ENCODE measurements around the gene BAAT. TPM values are rescaled to one million over a fixed set of nuclear protein-coding genes. Genes with fewer than 3 reads are reported as not detected.

BAAT gene
- total and polyA plus RNA-seq, 9 of the 15 experiments (the other 6 are each of a cell fraction or from before 2014, with no cell fraction given), result 0.17 to 0.76 (median 0.32) TPM

GRCh38 chr9:101369286-101369685 is 15.5 kb downstream of the BAAT start:
- intact Hi-C loops (cut with micrococcal nuclease), result no loop called here
- no peak for DNase-seq (ENCODE audit: extremely low read depth in 1 of 4, low spot score in 3 of 4)
- no peak for FAIRE-seq
- CTCF ChIA-PET (ENCODE audit: low intra/inter-chr PET ratio), result no interaction called here
- Histone ChIP-seq H4K20me1 (replicated peaks; ENCODE audit: control insufficient read depth, insufficient read depth, low read length) (no peaks in the 10 kb centered on the region), H3K27me3 (ENCODE audit: control insufficient read depth in 2 of 2, insufficient read depth in 2 of 2, low read length in 2 of 2) (no peaks in the 10 kb centered on the region), H3K79me2 (ENCODE audit: control insufficient read depth, insufficient read depth, low read length) (no peaks in the 10 kb centered on the region), H3K4me1 (replicated peaks in 1 of 2; ENCODE audit: control insufficient read depth in 2 of 2, insufficient read depth in 2 of 2, low read length in 2 of 2) (peaks cover 16 to 46% of the 10 kb centered on the region in 2 experiments), H2AFZ (ENCODE audit: low read depth, low read length) (peak overlapping the region; percentile 60), H3K9ac (ENCODE audit: insufficient read depth in 1 of 2, low read depth in 2 of 2, low read length in 2 of 2) (no peak overlapping the region; a peak in 1 of 4 replicates), H3K27ac (ENCODE audit: extremely low read depth, low read depth, low read length) (peak overlapping the region; percentile 9; the same call in 1 of the 3 replicates), H3K4me3 (no peak overlapping the region), H3K9me3 (replicated peaks; ENCODE audit: control insufficient read depth, insufficient read depth, low read depth, low read length) (no peaks in the 10 kb centered on the region), H3K4me2 (ENCODE audit: insufficient read depth, low read length) (no peak overlapping the region), H3K9me1 (ENCODE audit: control insufficient read depth, insufficient read depth, low read length) (no peaks in the 10 kb centered on the region), H3K36me3 (ENCODE audit: control insufficient read depth, insufficient read depth, low read length) (no peaks in the 10 kb centered on the region)
- 42% methylated on average over 2 of the region's 2 CpGs for WGBS (ENCODE audit: insufficient coverage, low coverage, missing lambda C conversion rate)
- no TSS peak for BruUV-seq (replicated peaks)
- no peak for TF ChIP-seq CCNT2 (IDR thresholded peaks at IDR 0.05; ENCODE audit: borderline replicate concordance, extremely low read depth, insufficient read length, low read depth, low read length)
- TF ChIP-seq FOXP1 (CRISPR knock-in tag; IDR thresholded peaks at IDR 0.05), result no peak
- no peak for TF ChIP-seq NELFE (IDR thresholded peaks at IDR 0.05; ENCODE audit: insufficient read depth, insufficient read length)
- no peak for TF ChIP-seq HNRNPL (IDR thresholded peaks at IDR 0.05; ENCODE audit: low read depth, low read length)
- TF ChIP-seq TEAD4 (IDR thresholded peaks at IDR 0.05; ENCODE audit: low read length), result no peak
- no peak for TF ChIP-seq TEAD4 (CRISPR knock-in tag; IDR thresholded peaks at IDR 0.05; ENCODE audit: borderline replicate concordance)
- no peak for TF ChIP-seq SIN3B (IDR thresholded peaks at IDR 0.05; ENCODE audit: low read depth)
- no peak for TF ChIP-seq KAT8 (IDR thresholded peaks at IDR 0.05; ENCODE audit: low read depth)
- POLR2A ChIA-PET, result interaction anchor here (0.9 kb wide), 1 partner anchor 29 kb away, joined by 4 read pairs; the partner anchor contains the start of genes MRPL50 and ZNF189
- in situ Hi-C loops (cut with MboI), result no loop called here
- ATAC-seq, result peak; percentile 8; the same call in 1 of the 3 replicates

All from K562 (cell line).